Endothelial cell (in vitro differentiated cells): ENCODE measurements around the gene DGKQ. TPM values are rescaled to one million over a fixed set of nuclear protein-coding genes. Genes with fewer than 3 reads are reported as not detected.

Experiments used
- DNase-seq: peaks from one replicate; pipeline ENCODE4 v3.0.0; 2021; ENCODE audit warnings: low spot score
- H3K27ac Mint-ChIP-seq: one replicate; pipeline ENCODE4 v1.8.0; 2021; ENCODE audit warnings: mixed read lengths, inconsistent platforms; ENCODE audit not compliant: unreplicated experiment
- H3K27me3 Mint-ChIP-seq: one replicate; pipeline ENCODE4 v1.8.0; 2021; ENCODE audit warnings: mild to moderate bottlenecking, moderate library complexity, mixed read lengths, inconsistent platforms; ENCODE audit not compliant: unreplicated experiment
- H3K36me3 Mint-ChIP-seq: one replicate; pipeline ENCODE4 v1.8.0; 2021; ENCODE audit warnings: mild to moderate bottlenecking, low read depth, mixed read lengths, inconsistent platforms; ENCODE audit not compliant: unreplicated experiment
- H3K4me1 Mint-ChIP-seq: one replicate; pipeline ENCODE4 v1.8.0; 2021; ENCODE audit warnings: mild to moderate bottlenecking, mixed read lengths, inconsistent platforms; ENCODE audit not compliant: unreplicated experiment
- H3K4me3 Mint-ChIP-seq: one replicate; pipeline ENCODE4 v1.8.0; 2021; ENCODE audit warnings: mild to moderate bottlenecking, mixed read lengths, inconsistent platforms; ENCODE audit not compliant: unreplicated experiment
- H3K9me3 Mint-ChIP-seq: one replicate; pipeline ENCODE4 v1.8.0; 2021; ENCODE audit warnings: mixed read lengths, inconsistent platforms; ENCODE audit not compliant: unreplicated experiment
- total RNA-seq: library from RNA; stranded (reverse); fragmentation: NEBNext Ultra II Directional; extraction: Animal tissue kit (Norgen Biotek cat#: 25700); gene quantifications from one replicate; pipeline ENCODE4 v1.2.1, GENCODE V29; 2021; ENCODE audit not compliant: unreplicated experiment
- TF ChIP-seq, protein P1 (sequence below): fragments of 200-600 bp; sonication (generic); IDR thresholded peaks from one replicate; pipeline ENCODE4 v1.5.0; 2021; ENCODE audit warnings: antibody characterized with exemption; ENCODE audit not compliant: unreplicated experiment

Gene DGKQ
- total RNA-seq, 1 donor from 2014 or later = 14.5 TPM

DNA sequence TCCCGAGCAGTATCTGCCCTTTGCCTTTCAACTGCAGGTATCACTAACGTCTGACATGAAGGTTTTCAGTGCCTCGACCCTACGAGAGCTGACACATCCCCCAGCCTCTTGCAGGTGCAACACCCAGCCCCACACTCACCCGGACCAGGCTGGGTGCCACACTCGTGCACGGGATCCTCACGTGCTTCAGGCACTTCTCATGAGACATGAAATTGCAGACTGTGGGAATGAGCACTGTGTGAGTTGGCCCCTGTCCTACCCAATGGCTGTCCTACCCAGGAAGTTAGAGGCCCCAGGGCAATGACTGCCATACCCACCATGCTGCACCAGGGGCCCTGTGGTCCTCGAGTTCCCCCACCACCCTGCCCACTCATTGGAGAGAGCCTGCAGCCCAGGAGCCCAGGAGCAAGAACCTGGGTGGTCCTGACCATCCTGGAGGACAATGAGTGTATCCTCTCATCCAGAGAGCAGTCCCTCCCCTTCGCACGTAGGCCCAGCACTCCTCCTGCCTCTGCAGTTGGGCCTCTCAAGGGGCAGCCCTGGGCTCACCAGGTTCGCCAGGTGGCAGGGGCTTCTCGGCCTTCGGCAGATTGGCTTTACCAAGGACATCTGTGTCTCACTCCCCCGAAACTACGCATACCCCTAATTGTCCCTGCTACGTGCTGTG is 2.4 kb downstream of the DGKQ start:
- Mint-ChIP-seq H3K9me3 (no peaks in the 10 kb centered on the region), H3K4me1 (no peaks in the 10 kb centered on the region), H3K27me3 (peaks cover 18% of the 10 kb centered on the region), H3K36me3 (peaks cover under 1% of the 10 kb centered on the region), H3K4me3 (peak overlapping the region; percentile 47), H3K27ac (no peak overlapping the region)
- no peak for DNase-seq
- TF ChIP-seq, protein P1, sequence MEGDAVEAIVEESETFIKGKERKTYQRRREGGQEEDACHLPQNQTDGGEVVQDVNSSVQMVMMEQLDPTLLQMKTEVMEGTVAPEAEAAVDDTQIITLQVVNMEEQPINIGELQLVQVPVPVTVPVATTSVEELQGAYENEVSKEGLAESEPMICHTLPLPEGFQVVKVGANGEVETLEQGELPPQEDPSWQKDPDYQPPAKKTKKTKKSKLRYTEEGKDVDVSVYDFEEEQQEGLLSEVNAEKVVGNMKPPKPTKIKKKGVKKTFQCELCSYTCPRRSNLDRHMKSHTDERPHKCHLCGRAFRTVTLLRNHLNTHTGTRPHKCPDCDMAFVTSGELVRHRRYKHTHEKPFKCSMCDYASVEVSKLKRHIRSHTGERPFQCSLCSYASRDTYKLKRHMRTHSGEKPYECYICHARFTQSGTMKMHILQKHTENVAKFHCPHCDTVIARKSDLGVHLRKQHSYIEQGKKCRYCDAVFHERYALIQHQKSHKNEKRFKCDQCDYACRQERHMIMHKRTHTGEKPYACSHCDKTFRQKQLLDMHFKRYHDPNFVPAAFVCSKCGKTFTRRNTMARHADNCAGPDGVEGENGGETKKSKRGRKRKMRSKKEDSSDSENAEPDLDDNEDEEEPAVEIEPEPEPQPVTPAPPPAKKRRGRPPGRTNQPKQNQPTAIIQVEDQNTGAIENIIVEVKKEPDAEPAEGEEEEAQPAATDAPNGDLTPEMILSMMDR = no peak

DNA sequence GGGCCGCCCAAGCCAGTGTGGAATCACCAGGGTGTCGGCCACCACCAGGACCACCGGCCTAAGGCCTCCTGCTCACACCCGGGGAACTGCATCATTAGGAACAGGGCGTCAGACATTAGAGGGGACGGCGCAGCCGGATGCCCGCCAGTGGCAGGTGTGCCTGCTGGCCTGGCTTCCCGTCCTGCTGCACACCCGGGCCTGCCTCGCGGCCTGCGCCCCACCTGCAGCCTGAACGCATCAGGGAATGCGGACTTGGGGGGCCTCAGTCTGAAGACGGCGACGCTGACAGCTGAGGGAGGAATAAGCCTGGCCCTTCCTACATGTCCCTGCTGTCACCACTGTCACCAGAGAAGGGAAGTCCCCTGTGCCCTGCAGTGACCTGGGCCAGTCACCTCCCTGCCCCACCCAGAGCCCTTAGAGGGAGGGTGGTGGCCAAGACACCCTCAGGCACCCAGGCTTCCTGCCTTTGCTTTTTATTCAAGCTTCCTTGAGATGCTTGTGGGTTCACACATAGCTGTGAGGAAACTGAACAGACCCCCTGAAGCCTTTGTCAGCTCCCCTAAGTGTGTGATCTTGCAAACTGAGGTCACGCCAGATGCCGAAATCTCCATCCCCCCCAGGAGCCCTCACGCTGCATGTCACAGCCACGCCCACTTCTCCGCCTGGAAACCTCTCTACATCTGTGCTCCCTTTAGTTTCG is 3.2 kb downstream of the DGKQ start:
- DNase-seq = no peak
- Mint-ChIP-seq H3K9me3 (no peaks in the 10 kb centered on the region), H3K27ac (peak overlapping the region; percentile 24), H3K36me3 (peaks cover 3% of the 10 kb centered on the region), H3K27me3 (peaks cover 20% of the 10 kb centered on the region), H3K4me1 (no peaks in the 10 kb centered on the region), H3K4me3 (peak overlapping the region; percentile 47)
- TF ChIP-seq, protein P1 = no peak

DNA sequence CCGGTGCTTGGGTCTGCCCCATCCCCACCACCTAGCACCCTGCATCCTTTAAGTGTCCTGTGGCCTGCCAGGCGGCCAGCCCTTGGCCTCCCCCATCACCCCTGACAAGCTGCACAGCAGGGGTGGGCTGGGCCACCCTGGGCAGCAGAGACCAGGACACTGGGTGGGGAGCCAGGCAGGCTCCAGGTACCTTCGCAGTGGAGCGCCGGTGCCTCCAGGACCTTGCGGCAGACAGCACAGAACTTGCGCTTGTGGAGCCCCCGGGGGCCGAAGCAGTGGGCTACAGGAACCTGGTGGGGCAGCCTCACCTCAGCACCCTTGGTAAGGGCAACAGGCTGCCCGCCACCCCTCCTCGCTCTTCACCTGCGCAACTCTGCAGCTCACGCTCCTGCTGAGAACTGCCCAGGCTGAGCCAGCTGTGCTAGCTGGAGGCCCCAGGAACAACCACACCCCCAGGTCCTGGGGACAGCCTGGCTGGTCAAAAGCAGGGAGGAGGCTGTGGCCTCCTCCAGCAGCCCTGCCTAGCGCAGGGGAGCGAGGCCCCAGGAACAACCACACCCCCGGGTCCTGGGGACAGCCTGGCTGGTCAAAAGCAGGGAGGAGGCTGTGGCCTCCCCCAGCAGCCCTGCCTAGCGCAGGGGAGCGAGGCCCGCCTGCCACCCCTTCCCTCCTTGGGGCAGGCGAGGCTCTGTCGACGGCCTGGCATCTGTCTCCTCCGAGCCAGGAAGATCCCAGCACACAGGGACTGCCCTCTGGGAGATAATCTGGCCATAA is 4.6 kb downstream of the DGKQ start:
- no peaks in the 10 kb centered on the region for H3K4me1 Mint-ChIP-seq
- TF ChIP-seq, protein P1 = no peak
- DNase-seq = no peak
- H3K36me3 Mint-ChIP-seq = peaks cover 3% of the 10 kb centered on the region
- peaks cover 19% of the 10 kb centered on the region for H3K27me3 Mint-ChIP-seq
- H3K4me3 Mint-ChIP-seq = no peak overlapping the region
- H3K27ac Mint-ChIP-seq = no peak overlapping the region
- H3K9me3 Mint-ChIP-seq = no peaks in the 10 kb centered on the region

DNA sequence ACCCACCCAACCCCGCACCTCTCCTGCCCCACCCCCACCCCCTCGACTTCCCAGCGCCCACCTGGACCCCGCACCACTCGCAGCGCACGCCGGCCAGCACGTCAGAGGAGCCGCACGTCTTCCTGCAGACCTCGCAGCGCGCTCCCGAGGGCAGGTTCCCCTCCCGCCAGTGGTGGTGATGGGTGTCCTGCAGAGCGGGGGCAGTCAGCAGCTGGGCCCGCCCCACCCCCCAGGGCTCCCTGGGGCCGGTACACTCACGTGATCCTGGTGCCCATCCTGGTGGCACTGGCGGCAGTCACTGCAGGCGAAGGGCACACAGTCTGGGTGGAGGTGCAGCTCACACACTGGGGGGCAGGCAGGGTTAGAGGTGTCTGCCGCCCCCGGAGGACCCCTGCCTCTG is 5.1 kb downstream of the DGKQ start:
- Mint-ChIP-seq H3K9me3 (no peaks in the 10 kb centered on the region), H3K36me3 (peaks cover 3% of the 10 kb centered on the region), H3K4me1 (no peaks in the 10 kb centered on the region), H3K4me3 (no peak overlapping the region), H3K27me3 (peaks cover 21% of the 10 kb centered on the region), H3K27ac (no peak overlapping the region)
- no peak for DNase-seq
- TF ChIP-seq, protein P1 = no peak
